Endothelial cell (in vitro differentiated cells): Measurements from ENCODE around the gene UBAC2. TPM values are rescaled to one million over a fixed set of nuclear protein-coding genes. Genes with fewer than 3 reads are reported as not detected.

Experiments used
- DNase-seq: peaks from one replicate; pipeline ENCODE4 v3.0.0; 2021; ENCODE audit warnings: low spot score
- H3K27ac Mint-ChIP-seq: one replicate; pipeline ENCODE4 v1.8.0; 2021; ENCODE audit warnings: mixed read lengths, inconsistent platforms; ENCODE audit not compliant: unreplicated experiment
- H3K27me3 Mint-ChIP-seq: one replicate; pipeline ENCODE4 v1.8.0; 2021; ENCODE audit warnings: mild to moderate bottlenecking, moderate library complexity, mixed read lengths, inconsistent platforms; ENCODE audit not compliant: unreplicated experiment
- H3K36me3 Mint-ChIP-seq: one replicate; pipeline ENCODE4 v1.8.0; 2021; ENCODE audit warnings: mild to moderate bottlenecking, low read depth, mixed read lengths, inconsistent platforms; ENCODE audit not compliant: unreplicated experiment
- H3K4me1 Mint-ChIP-seq: one replicate; pipeline ENCODE4 v1.8.0; 2021; ENCODE audit warnings: mild to moderate bottlenecking, mixed read lengths, inconsistent platforms; ENCODE audit not compliant: unreplicated experiment
- H3K4me3 Mint-ChIP-seq: one replicate; pipeline ENCODE4 v1.8.0; 2021; ENCODE audit warnings: mild to moderate bottlenecking, mixed read lengths, inconsistent platforms; ENCODE audit not compliant: unreplicated experiment
- H3K9me3 Mint-ChIP-seq: one replicate; pipeline ENCODE4 v1.8.0; 2021; ENCODE audit warnings: mixed read lengths, inconsistent platforms; ENCODE audit not compliant: unreplicated experiment
- CTCF ChIP-seq: fragments of 200-600 bp; sonication (generic); IDR thresholded peaks from one replicate; pipeline ENCODE4 v1.5.0; 2021; ENCODE audit warnings: antibody characterized with exemption; ENCODE audit not compliant: unreplicated experiment
- total RNA-seq: library from RNA; stranded (reverse); fragmentation: NEBNext Ultra II Directional; extraction: Animal tissue kit (Norgen Biotek cat#: 25700); gene quantifications from one replicate; pipeline ENCODE4 v1.2.1, GENCODE V29; 2021; ENCODE audit not compliant: unreplicated experiment

UBAC2 gene
- total RNA-seq, 1 donor from 2014 or later, result 58.6 TPM

GRCh38 chr13:99395436-99395835, 194.8 kb downstream of the UBAC2 start:
- Mint-ChIP-seq H3K4me3 (no peak overlapping the region), H3K27me3 (peaks cover 13% of the 10 kb centered on the region), H3K4me1 (no peaks in the 10 kb centered on the region), H3K36me3 (no peaks in the 10 kb centered on the region), H3K9me3 (no peaks in the 10 kb centered on the region), H3K27ac (no peak overlapping the region)
- TF ChIP-seq CTCF, result no peak
- no peak for DNase-seq

- H3K36me3 Mint-ChIP-seq, result no peaks in the 10 kb centered on the region
- DNase-seq, result no peak
- no peak overlapping the region for H3K4me3 Mint-ChIP-seq
- no peaks in the 10 kb centered on the region for H3K4me1 Mint-ChIP-seq
- no peak for TF ChIP-seq CTCF
- H3K27ac Mint-ChIP-seq, result peak overlapping the region; percentile 48
- H3K27me3 Mint-ChIP-seq, result peaks cover 13% of the 10 kb centered on the region
- H3K9me3 Mint-ChIP-seq, result no peaks in the 10 kb centered on the region
These were observed 195.8 kb downstream of the UBAC2 start for GRCh38 chr13:99396446-99396845.

GRCh38 chr13:99398071-99398470, 197.4 kb downstream of the UBAC2 start:
- no peak for DNase-seq
- H3K4me3 Mint-ChIP-seq, result no peak overlapping the region
- TF ChIP-seq CTCF, result no peak

GRCh38 chr13:99398916-99399622, 198.4 kb downstream of the UBAC2 start:
- no peaks in the 10 kb centered on the region for H3K36me3 Mint-ChIP-seq
- H3K4me3 Mint-ChIP-seq, result no peak overlapping the region
- no peaks in the 10 kb centered on the region for H3K4me1 Mint-ChIP-seq
- peaks cover 15% of the 10 kb centered on the region for H3K27me3 Mint-ChIP-seq
- H3K9me3 Mint-ChIP-seq, result no peaks in the 10 kb centered on the region
- no peak overlapping the region for H3K27ac Mint-ChIP-seq
- no peak for TF ChIP-seq CTCF
- DNase-seq, result no peak

More at GRCh38 chr13:99398071-99398470, 197.4 kb downstream of the UBAC2 start:
- Mint-ChIP-seq H3K36me3 (no peaks in the 10 kb centered on the region), H3K27ac (no peak overlapping the region), H3K27me3 (peaks cover 13% of the 10 kb centered on the region), H3K9me3 (no peaks in the 10 kb centered on the region), H3K4me1 (no peaks in the 10 kb centered on the region)

GRCh38 chr13:99399623-99399974, 198.9 kb downstream of the UBAC2 start:
- no peaks in the 10 kb centered on the region for H3K4me1 Mint-ChIP-seq
- H3K27ac Mint-ChIP-seq, result no peak overlapping the region
- peaks cover 16% of the 10 kb centered on the region for H3K27me3 Mint-ChIP-seq
- no peaks in the 10 kb centered on the region for H3K36me3 Mint-ChIP-seq
- H3K4me3 Mint-ChIP-seq, result no peak overlapping the region
- H3K9me3 Mint-ChIP-seq, result no peaks in the 10 kb centered on the region
- TF ChIP-seq CTCF, result no peak
- DNase-seq, result no peak
